ENCODE data around the gene NAA60.
"Not testable (repeated sequence)": the region's sequence is repeated elsewhere in the genome, so short reads cannot be mapped to it uniquely, and the experiment has no call there.

NAA60 gene

DNA sequence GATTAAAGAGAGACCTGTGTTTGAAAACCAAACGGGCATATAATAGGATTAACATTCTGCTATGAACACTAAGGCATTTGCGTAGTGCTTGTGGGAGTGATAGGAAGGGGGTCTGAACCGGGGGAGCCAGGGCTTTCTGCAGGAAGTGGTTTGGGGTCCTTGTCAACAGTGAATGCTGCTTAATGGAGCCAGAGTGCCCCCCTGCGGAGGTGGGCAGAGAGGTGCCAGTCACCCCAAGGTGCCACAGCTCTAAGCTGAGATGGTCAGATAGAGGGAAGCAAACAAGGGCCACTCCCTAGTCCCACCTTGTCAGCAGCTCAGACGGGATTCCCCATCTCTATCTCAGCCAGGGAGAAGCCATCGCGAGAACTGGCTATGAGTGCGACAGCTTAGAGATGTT is 17.7 kb downstream of the NAA60 start:
- no peak overlapping the region for H3K4me3 ChIP-seq (ENCODE audit: low read depth, low read length)

DNA sequence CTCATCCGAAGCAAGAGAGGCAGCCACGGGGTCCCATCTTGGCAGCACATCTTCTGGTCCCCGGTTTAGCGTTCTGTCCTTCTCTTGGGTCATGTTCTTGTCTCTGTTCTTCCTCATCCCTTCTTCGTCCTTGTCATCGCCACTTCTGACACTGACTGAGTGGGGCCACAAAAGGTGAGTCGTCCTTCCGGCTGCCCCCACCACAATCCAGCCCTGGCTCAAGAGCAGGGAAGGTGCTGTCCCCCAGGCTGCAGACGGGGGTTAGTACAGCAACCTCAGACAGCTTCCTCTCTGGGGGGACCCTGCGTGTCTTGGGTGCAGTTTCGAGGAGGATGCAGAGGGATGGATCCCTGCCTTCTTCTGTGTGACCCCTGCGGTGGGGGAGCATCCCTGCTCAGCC is 21.8 kb downstream of the NAA60 start:
- no peak overlapping the region for H3K4me3 ChIP-seq (ENCODE audit: low read depth, low read length)

DNA sequence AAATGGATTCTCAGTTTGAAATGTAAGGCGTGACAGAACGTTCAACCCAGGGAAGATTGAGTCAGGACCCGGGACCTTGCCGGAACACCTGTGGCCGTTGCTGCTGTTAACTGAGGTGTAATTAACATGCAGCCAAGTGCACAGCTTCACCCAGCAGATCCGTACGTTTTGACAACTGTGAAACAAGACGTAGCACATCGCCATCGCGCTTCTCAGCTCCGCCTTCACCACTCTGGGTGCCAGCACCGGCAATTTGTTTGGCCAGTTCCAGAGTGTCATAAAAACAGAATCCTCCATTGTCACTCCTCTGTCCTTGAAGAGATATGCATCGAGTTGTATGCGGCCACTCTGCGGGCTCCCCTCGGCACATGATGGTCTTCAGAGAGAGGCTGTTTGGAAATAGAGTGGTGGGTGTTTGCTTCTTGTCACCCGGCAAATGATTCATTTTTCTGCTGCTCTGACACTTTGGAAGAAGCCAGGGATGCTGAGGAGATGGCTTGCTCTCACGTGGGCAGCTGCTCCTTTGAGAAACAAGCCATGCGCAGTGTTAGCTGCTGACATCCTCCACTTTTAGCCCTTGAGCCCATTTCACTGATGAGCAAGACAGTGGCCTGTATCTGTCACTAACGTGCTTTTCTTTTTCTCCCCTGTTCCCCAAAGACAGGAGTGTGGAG is 22.6 kb downstream of the NAA60 start:
- H3K4me3 ChIP-seq (ENCODE audit: low read depth, low read length) = no peak overlapping the region

DNA sequence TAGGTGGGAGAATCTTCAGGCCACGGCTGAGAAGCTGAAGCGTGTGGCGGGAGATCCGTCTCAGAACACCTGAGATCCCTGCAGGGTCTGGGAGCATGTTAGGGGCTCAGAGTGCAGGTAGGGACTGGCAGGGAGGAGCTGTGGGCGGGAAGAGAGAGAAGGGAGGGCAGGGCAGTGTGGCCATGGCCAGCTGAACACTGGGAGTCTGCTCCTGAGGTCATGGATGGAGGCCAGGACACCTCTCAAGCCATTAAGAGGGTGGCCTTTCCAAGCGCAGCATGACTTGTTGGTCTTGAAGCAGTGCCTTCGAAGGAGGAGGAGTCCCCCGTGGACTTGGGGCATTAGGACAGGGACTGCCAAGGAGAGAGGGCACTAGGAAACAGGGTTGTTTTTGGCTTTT is 23.7 kb downstream of the NAA60 start:
- no peak overlapping the region for H3K4me3 ChIP-seq (ENCODE audit: low read depth, low read length)

DNA sequence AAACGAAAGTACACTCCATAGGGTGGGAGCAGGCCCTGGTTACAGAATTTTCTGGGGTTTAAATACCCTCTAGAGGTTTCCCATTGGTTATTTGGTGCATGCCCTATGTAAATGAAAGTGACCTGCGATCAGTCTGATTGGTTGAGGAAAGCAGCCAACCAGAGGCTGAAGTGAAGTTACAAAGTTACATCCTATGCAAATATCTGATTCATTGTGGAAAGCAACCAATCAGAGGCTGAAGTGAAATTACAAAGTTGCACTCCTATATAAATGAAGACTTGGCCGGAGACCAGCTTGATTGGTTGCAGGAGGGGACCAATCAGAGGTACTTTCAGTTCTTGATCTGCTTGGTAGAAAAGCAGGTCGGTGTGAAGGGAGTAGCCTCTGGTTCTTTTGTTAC is 24.4 kb downstream of the NAA60 start:
- no peak overlapping the region for H3K4me3 ChIP-seq (ENCODE audit: low read depth, low read length)

DNA sequence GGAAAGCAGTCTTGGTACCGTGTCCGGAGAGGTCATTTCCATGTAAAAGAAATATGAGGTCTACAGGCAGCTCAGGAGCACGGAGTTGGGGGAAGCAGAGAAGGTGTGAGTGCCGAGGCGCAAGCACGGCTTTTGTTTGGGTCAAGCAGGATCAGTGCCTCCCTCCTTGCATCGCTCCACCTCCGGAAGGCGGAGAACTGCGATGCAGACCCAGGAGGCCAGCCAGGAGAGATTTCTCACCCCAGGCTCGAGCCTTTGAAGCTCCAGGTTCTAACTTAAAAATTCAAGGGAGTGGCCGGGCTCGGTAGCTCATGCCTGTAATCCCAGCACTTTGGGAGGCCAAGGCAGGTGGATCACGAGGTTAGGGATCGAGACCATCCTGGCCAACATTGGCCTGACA is 25.0 kb downstream of the NAA60 start:
- H3K4me3 ChIP-seq (ENCODE audit: low read depth, low read length) = no peak overlapping the region

DNA sequence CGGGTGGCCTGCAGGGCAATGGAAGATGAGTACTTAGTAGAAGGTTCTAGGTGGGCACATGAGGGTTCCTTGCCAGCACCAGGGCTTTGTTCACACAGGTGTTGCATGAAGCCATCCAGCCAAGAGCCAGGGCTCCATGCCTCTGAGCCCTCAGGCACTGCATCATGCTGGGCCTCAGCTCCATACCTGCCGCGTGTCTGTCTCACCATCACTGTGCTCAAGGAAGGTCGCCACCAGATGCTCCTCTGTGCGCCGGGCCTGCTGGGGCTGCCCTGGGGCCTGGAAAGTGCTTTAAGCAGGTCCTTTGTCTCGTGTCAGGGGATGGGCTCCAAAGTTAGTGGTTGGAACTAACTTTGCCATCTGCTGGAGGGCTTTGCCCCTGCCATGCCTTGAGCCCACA is 26.3 kb downstream of the NAA60 start:
- no peak overlapping the region for H3K4me3 ChIP-seq (ENCODE audit: low read depth, low read length)

DNA sequence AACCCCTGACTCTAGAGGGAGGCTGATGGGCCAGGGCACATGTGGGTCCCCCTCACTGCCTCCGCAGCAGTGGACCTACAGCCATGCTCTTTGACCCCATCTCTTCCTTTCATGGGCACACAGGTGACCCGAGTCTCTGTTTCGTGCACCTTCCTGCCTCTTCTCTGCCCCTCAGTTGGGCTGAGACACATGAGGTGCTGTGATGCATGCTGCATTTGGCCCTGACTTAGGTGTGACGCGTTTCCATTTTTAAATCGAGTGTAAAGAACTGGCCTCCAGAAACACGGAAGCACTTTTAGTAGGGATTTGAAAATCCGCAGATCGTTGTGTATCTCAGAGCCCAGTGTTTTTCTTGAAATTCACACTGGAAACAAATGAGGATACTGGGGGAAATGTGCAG is 27.2 kb downstream of the NAA60 start:
- no peak overlapping the region for H3K4me3 ChIP-seq (ENCODE audit: low read depth, low read length)

DNA sequence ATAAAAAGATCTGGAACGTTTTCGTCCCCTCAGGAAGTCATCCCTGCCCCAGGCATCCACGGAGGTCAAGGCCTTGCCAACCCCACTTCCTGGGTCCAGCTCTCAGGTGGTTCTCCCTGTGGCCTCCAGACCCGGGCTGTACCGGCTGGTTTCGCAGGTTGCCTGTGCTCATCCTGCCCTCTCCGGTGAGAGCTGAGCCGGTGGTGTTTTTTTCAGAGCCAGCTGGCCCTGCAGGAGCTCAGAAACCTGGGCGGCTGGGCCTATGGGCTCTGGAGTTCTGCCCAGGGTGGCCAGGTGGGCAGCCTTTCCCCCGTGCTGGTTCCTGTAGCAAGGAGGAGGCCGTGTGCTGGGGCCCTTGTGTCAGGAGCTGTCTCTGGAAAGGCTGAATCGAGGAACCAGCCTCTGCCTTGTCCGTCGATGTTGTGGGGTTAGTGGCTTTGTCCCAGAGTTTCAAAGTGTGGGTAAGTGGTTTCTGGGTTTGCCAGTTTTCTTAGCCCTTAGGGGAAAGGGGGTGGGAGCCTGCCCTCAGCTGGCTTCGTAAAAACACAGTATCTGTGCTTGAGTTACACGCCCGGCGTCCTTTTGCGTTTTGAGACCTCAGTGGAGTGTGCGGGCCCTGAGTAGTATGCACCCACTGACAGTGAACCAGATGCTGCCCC is 28.2 kb downstream of the NAA60 start:
- H3K4me3 ChIP-seq (ENCODE audit: low read depth, low read length) = no peak overlapping the region

DNA sequence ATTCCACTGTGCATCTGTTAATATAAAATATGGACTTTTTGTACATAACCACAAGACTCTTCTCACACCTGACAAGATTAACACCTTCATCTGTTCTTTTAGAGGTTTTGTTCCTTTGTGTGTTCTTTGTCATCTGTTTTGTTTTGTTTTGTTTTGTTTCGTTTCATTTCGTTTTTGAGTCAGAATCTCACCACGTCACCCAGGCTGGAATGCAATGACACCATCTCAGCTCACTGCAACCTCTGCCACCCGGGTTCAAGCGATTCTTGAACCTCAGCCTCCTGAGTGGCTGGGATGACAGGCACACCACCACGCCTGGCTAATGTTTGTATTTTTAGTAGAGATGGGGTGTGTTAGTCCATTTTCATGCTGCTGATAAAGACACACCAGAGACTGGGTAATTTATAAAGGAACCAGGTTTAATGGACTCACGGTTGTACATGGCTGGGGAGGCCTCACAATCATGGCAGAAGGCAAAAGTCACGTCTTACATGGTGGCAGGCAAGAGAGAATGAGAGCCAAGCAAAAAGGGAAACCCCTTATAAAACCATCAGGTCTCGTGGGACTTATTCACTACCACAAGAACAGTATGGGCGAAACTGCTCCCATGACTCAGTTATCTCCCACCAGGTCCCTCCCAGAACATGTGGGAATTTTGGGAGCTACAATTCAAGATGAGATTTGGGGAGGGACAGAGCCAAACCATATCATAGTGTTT is 29.6 kb downstream of the NAA60 start:
- H3K4me3 ChIP-seq (ENCODE audit: low read depth, low read length) = no peak overlapping the region

DNA sequence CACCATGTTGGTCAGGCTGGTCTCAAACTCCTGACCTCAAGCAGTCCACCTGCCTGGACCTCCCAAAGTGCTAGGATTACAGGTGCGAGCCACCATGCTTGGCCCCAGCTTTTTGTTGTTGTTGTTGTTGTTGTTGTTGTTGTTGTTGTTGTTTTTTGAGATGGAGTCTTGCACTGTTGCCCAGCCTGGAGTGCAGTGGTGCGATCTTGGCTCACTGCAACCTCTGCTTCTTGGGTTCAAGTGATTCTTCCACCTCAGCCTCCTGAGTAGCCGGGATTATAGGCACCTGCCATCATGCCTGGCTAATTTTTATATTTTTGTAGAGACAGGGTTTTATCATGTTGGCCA is 30.1 kb downstream of the NAA60 start:
- H3K4me3 ChIP-seq (ENCODE audit: low read depth, low read length) = not testable (repeated sequence)

DNA sequence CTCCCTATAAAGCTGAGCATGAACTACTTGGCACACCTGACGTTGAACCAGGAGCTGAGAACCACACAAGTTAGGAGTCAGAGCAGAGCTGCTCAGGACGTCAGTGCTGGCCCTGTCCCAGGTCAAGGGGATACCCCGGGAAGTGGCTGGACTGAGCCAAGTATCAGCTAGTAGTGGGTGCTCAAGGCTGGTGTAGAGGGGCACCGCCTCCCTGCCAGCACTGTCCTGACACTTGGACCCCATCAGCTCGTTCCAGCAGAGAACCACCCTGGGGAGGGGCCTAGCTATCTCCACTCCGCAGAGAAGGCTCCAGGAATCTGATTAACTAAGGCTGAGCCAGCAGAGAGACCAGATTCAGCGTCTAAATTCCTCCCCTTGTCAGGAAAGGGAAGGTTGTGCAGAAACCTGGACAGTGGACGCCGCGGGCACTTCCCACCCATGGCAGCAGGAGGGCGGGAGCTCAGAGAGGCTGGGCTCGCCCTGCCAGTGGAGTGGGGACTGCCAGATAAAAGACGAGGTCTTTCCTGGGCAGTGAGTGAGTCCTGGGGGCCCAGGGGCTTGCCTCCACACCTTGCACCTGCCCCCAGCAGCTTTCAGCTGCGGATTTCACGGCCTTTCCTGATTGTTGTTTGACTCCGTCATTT is 30.8 kb downstream of the NAA60 start:
- no peak overlapping the region for H3K4me3 ChIP-seq (ENCODE audit: low read depth, low read length)

DNA sequence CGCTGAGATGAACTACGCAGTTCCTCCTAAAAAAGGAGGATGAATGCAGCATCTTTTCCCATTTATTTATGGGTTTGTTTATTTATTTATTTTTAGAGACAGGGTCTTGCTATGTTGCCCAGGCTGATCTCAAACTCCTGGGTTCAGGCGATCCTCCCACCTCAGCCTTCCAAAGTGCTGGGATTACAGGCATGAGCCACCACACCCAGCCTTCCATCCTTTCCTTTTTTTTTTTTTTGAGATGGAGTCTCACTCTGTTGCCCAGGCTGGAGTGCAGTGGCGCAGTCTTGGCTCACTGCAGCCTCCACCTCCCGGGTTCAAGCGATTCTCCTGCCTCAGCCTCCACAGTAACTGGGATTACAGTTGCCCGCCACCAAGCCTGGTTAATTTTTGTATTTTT is 31.4 kb downstream of the NAA60 start:
- H3K4me3 ChIP-seq (ENCODE audit: low read depth, low read length) = not testable (repeated sequence)

DNA sequence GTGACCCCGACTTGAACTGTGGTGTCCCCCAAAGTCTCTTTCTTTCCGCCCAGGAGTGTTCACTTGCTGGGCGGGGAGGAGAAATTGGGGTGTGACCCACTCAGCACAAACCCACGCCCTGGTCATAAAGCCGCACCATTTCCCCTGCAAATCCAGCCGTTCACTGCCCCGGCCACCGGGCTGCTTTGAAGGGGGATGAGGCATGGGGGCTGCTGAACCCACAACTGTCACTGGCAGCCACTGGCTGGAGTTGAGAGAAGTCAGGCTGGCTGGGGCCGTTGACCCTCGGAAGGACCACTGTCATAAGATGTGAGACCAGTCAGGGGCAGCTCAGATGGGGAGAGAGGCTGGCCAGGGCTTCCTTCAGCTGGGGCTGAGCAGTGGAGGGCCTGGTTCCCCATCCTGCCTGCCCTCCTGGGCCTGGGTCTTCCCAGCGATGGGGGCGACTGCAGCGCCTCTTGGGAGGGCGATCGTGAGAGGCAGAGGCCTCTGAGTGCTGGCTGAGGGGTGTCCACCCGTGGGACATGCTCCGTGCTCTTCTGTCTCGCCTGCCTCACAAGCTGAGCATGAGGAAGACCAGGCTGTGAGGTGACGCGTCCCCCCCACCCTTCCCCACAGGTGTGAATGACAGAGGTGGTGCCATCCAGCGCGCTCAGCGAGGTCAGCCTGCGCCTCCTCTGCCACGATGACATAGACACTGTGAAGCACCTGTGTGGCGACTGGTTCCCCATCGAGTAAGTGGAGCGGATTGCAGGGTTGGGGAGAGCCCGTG is 32.3 kb downstream of the NAA60 start:
- H3K4me3 ChIP-seq (ENCODE audit: low read depth, low read length) = no peak overlapping the region

DNA sequence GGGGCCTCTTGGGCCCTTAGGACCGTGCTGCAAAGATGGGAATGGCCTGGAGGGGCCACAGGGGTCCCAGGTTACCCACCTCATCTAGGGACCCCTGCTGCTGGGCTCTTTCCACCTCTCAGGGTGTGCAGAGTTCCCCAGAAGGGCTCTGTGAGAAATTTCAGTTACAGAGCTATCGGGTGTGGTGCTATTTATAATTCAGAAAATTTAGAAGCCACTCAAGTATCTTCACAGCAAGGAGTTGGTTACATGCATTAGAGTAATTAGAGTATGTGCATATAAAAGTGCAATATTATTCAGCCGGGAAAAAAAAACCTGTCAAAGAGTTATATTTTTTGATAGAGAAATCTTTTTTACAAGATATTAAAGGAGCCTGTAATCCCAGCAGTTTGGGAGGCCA is 32.9 kb downstream of the NAA60 start:
- no peak overlapping the region for H3K4me3 ChIP-seq (ENCODE audit: low read depth, low read length)

DNA sequence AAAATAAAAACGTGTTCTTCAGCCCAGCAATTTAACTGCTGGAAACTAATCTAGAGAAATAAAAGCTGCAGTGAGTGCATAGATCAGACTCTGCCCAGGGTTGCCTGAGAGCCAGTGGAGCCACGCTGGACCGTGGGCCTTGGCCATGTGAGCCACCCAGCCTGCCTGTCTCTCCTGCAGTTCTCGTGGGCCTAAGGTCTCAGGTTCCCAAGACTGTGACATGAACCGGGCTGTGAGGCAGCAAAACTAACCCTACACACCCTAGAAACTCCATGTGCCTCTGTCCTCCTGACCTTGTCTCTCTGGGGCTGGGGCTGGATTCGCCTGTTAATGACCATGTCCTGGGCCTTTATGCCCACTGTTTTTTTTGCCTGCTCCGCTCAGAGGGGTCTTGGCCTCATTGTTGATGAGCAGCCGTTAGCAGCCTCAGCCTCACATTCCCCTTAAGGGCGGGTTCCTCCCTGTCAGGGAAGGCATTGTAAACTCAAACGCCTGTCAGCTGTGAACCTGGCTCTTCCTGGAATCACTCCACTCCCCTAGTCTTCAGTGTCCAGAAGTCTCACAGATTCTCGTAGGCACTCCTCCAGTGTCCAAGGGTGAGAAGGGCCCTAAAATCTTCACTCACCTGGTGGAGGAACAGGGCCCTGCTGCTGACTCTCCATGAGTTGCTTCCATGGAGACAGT is 34.9 kb downstream of the NAA60 start:
- H3K4me3 ChIP-seq (ENCODE audit: low read depth, low read length) = no peak overlapping the region

DNA sequence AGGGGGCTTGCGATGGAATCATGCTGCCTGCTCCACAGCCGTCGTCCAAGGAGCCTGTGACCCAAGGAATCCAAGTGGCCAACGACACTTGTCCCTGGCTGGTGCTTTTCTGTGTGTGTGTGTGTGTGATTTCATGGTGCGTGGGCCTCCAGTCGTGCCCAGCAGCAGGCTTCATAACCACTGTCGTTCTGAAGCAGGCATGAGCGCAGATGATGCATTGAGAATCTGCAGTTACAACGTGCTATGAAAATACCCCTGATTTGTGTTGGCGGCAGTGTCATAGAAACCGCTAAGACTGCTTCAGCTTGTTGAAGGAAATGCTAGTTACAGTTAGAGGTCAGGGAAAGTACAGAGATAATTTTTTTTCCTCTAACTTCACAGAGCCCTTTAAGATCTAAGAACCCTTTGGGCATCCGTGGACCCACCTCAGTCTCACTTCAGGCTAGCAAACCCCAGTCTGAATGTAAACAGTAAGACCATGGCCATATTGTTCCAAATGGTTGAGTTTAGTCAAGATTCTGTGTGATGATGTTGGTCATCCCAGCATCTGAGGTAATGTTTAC is 36.3 kb downstream of the NAA60 start:
- H3K4me3 ChIP-seq (ENCODE audit: low read depth, low read length) = no peak overlapping the region

DNA sequence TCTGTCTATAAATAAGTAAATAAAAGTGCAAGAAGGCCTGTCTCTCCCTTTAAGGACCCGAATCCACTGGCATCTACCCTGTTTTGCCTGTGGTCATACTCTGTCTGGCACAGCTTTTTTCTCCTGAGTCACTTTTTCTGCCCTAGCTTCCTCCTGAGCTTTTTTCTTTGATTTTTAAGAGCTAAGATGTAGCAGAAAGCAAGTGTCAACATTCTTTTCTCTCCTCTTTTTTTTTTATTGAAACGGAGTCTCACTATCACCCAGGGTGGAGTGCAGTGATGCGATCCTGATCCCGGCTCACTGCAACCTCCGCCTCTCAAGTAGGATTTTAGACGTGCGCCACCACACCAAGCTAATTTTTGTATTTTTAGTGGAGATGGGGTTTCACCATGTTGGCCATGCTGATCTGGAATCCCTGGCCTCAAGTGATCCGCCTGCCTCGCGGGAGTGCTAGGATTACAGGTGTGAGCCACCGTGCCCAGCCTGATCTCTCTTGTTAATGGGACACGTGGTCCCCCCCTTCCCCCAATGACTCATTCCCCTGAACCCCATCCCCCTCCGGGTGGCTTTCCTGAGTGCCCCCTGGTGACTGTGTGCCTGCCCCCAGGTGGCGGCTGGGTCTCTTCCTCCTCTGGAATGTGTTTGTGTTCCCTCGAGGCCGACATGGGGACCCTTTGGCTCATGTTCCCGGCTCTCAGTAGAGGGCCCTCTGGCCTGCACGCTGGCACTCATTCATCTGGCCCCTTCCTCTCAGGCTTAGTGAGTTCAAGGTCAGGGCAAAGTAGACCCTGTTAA is 37.6 kb downstream of the NAA60 start:
- H3K4me3 ChIP-seq (ENCODE audit: low read depth, low read length) = no peak overlapping the region

Measured in iPS-11a (cell line).